ENCODE results near the gene NFE2L1. TPM values are rescaled to one million over a fixed set of nuclear protein-coding genes. Genes with fewer than 3 reads are reported as not detected.

NFE2L1 gene
- total and polyA plus RNA-seq, 2 of the 8 experiments (the other 6 are each of a cell fraction or from before 2014, with no cell fraction given): 140 to 143 TPM

- Histone ChIP-seq H3K9ac (replicated peaks in 1 of 4; ENCODE audit: extremely low read depth in 1 of 4, low read depth in 3 of 4, low read length in 3 of 4) (peak overlapping the region in 3 of 4 experiments; percentile 77 to 80 (median 80); a peak in 4 of 7 replicates), H3K9me3 (ENCODE audit: insufficient read depth in 2 of 2, low read depth in 1 of 2, low read length in 1 of 2) (no peaks in the 10 kb centered on the region), H3K27me3 (replicated peaks in 1 of 4; ENCODE audit: control insufficient read depth in 3 of 4, extremely low read depth in 1 of 4, insufficient read depth in 3 of 4, low read length in 3 of 4) (no peaks in the 10 kb centered on the region), H2AFZ (ENCODE audit: low read length) (no peak overlapping the region), H3K18ac (ENCODE audit: extremely low read depth, low read length) (peak overlapping the region; percentile 40; the same call in 1 of the 2 replicates), H3K4ac (replicated peaks; ENCODE audit: insufficient read length, low read depth, low read length) (no peak overlapping the region), H3K36me3 (ENCODE audit: control insufficient read depth in 2 of 4, insufficient read depth in 4 of 4, low read length in 3 of 4) (peaks cover 0 to 7% (median 2%) of the 10 kb centered on the region in 4 experiments; a peak in 2 of 8 replicates), H4K8ac (ENCODE audit: extremely low read depth, insufficient read depth, low read length) (no peak overlapping the region), H3K4me1 (replicated peaks in 1 of 4; ENCODE audit: control insufficient read depth in 3 of 4, insufficient read depth in 4 of 4, low read length in 3 of 4) (peaks cover 0 to 3% (median 0%) of the 10 kb centered on the region in 4 experiments; a peak in 1 of 7 replicates), H2BK120ac (replicated peaks; ENCODE audit: low read depth, low read length) (no peak overlapping the region), H3K23me2 (ENCODE audit: low read depth, low read length) (peaks cover 7% of the 10 kb centered on the region; the same call in 1 of the 2 replicates), H3K4me3 (ENCODE audit: extremely low read depth in 1 of 4, insufficient read depth in 2 of 4, low read depth in 3 of 4, low read length in 4 of 4) (peak overlapping the region; percentile 74 to 94 (median 87)), H3K27ac (ENCODE audit: low read depth, low read length) (0 out of 2 replicates have a peak overlapping the region, but pooled peaks have one; percentile 72), H3K23ac (ENCODE audit: insufficient read length) (no peak overlapping the region), H3K79me2 (ENCODE audit: control insufficient read depth in 1 of 2, insufficient read depth in 2 of 2, low read length in 2 of 2) (peaks cover 18 to 53% of the 10 kb centered on the region in 2 experiments), H4K20me1 (replicated peaks in 1 of 2; ENCODE audit: control insufficient read depth in 1 of 2, insufficient read depth in 2 of 2, low read length in 2 of 2) (peaks cover 3 to 10% of the 10 kb centered on the region in 2 experiments), H2BK5ac (ENCODE audit: low read depth, low read length) (peak overlapping the region; percentile 96; the same call in 1 of the 2 replicates), H3K56ac (replicated peaks; ENCODE audit: insufficient read length, low read depth, low read length) (peak overlapping the region; percentile 7), H2AK5ac (ENCODE audit: low read depth, low read length) (no peak overlapping the region), H4K91ac (replicated peaks; ENCODE audit: insufficient read length, low read length) (no peak overlapping the region), H3K79me1 (ENCODE audit: low read depth, low read length) (peaks cover 5% of the 10 kb centered on the region), H3K4me2 (ENCODE audit: insufficient read depth in 1 of 2, low read depth in 2 of 2, low read length in 2 of 2) (peak overlapping the region; percentile 67 to 84), H2BK20ac (ENCODE audit: low read length) (no peak overlapping the region), H2BK12ac (ENCODE audit: low read depth, low read length) (0 out of 2 replicates have a peak overlapping the region, but pooled peaks have one; percentile 12), H3K14ac (ENCODE audit: insufficient read length) (no peak overlapping the region), H4K5ac (ENCODE audit: insufficient read length, low read depth, low read length) (peak overlapping the region; percentile 51), H2BK15ac (ENCODE audit: low read length) (no peak overlapping the region)
- WGBS, 2 experiments (ENCODE audit: extremely low coverage in 1 of 2, insufficient coverage in 1 of 2, insufficient read length in 1 of 2, insufficient replicate concordance in 2 of 2, low coverage in 1 of 2, low lambda C conversion rate in 2 of 2, missing lambda C conversion rate in 1 of 2): 23 to 100% methylated on average over 4 to 10 of the region's 10 CpGs
- DNase-seq (ENCODE audit: low read depth in 1 of 2, low spot score in 2 of 2): no peak
- CTCF ChIA-PET (ENCODE audit: partially characterized antibody): interaction anchor here (0.6 to 7.7 kb wide), 11 partner anchors 14 to 150 kb away, joined by 3 to 58 read pairs (median 4); partner anchors contain the start of genes CDK5RAP3 and NFE2L1
- POLR2A ChIA-PET (ENCODE audit: partially characterized antibody): interaction anchor here (0.8 to 10.9 kb wide), 21 partner anchors 9 to 347 kb away, joined by 3 to 112 read pairs (median 4); partner anchors contain the start of genes CDK5RAP3 and NFE2L1
- FAIRE-seq: no peak
- TF ChIP-seq E2F6 (IDR thresholded peaks at IDR 0.05) (no peak), SRF (IDR thresholded peaks at IDR 0.05; ENCODE audit: low read depth, low read length) (no peak), CHD1 (IDR thresholded peaks at IDR 0.05; ENCODE audit: low read depth, low read length) (no peak), TEAD4 (IDR thresholded peaks at IDR 0.05; ENCODE audit: low read depth, low read length) (no peak), CBX8 (IDR thresholded peaks at IDR 0.05; ENCODE audit: borderline replicate concordance, low read depth, low read length) (no peak), CTBP2 (IDR thresholded peaks at IDR 0.05; ENCODE audit: borderline replicate concordance, insufficient read depth, insufficient read length, low read length) (no peak), RBBP5 (IDR thresholded peaks at IDR 0.05; ENCODE audit: borderline replicate concordance, low read depth, low read length) (no peak), SP1 (IDR thresholded peaks at IDR 0.05; ENCODE audit: low read depth, low read length) (no peak), BRCA1 (IDR thresholded peaks at IDR 0.05; ENCODE audit: low read depth, low read length) (no peak), GTF2F1 (IDR thresholded peaks at IDR 0.05; ENCODE audit: borderline replicate concordance, low read depth, low read length) (no peak), ATF3 (IDR thresholded peaks at IDR 0.05; ENCODE audit: insufficient read depth, low read depth, low read length) (no peak), RFX5 (IDR thresholded peaks at IDR 0.05; ENCODE audit: borderline replicate concordance, low read depth, low read length) (no peak)
Measured at GRCh38 chr17:48100160-48100559, 52.0 kb downstream of the NFE2L1 start.

Data from H1 (cell line).